CD4-positive, alpha-beta T cell treated with Interferon alpha-2 for 1 hour (primary cell): ENCODE results near the gene RBBP4.

ENCODE experiments used
- DNase-seq, 2 donors: peaks; one replicate each; pipeline ENCODE4 v3.0.0-alpha.2; 2020 to 2022

RBBP4 gene

GRCh38 chr1:32724678-32725614, 73.9 kb downstream of the RBBP4 start:
- DNase-seq: peak in 1 of 2 donors; percentile 12

- no peak for DNase-seq
Observed at GRCh38 chr1:32725615-32725982, 74.6 kb downstream of the RBBP4 start.

GRCh38 chr1:32727876-32728275, 76.9 kb downstream of the RBBP4 start:
- DNase-seq: no peak

- DNase-seq: no peak
Observed at GRCh38 chr1:32728413-32729077, 77.5 kb downstream of the RBBP4 start.

GRCh38 chr1:32729254-32730046, 78.4 kb downstream of the RBBP4 start:
- no peak for DNase-seq

GRCh38 chr1:32733582-32734321, 82.7 kb downstream of the RBBP4 start:
- no peak for DNase-seq
